ENCODE measurements around the gene SPATS1.
"Not testable (repeated sequence)": the region's sequence is repeated elsewhere in the genome, so short reads cannot be mapped to it uniquely, and the experiment has no call there.

Gene SPATS1

GRCh38 chr6:44349904-44350649 lies 7.6 kb downstream of the SPATS1 start:
- DNase-seq = no peak

DNA sequence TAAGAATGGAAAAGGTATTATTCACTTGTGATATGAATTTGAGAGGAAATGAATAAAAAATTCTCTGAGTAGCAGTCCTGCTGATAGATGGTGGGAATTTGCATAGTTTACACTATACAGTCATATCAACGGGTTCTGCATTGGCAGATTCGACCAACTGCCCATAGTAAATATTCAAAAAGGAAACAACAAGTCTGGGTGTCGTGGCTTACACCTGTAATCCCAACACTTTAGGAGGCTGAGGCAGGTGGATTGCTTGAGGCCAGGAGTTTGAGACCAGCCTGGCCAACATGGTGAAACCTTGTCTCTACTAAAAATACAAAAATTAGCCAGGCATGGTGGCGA lies 8.2 kb downstream of the SPATS1 start:
- DNase-seq = not testable (repeated sequence)

DNA sequence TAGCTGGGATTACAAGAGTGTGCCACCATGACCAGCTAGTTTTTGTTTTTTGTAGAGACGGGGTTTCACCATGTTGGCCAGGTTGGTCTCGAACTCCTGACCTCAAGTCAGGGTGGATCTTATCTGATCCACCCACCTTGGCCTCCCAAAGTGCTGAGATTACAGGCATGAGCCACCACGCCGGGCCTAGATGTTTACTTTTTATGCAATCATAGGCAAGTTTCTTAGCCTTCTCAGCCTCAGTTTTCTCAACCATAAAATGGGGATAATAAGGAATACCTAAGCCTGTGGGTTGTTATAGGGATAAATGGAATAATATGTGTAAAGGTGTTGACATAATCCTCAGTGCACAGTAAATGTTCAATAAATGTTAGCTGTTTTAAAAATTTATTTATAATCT lies 9.8 kb downstream of the SPATS1 start:
- no peak for DNase-seq

DNA sequence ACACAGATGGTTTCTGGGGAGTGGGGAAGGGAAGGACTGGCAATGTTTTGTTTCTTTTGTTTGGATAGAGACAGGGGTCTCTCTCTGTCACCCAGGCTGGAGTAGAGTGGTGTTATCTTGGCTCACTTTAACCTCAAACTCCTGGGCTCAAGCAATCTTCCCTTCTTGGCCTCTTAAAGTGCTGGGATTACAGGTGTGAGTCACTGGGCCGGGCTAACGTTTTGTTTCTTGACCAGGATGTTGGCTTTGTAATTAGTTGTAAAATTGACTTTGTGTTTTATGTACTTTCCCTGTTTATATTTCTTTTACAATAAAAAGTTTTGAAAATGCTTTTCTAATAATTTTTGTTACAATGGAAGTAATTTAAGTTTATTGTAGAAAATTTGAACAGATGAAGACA lies 10.9 kb downstream of the SPATS1 start:
- DNase-seq = no peak

GRCh38 chr6:44355640-44356039 lies 13.2 kb downstream of the SPATS1 start:
- no peak for DNase-seq

- DNase-seq = peak; percentile 38
Observed at GRCh38 chr6:44356487-44356886, 14.0 kb downstream of the SPATS1 start.

DNA sequence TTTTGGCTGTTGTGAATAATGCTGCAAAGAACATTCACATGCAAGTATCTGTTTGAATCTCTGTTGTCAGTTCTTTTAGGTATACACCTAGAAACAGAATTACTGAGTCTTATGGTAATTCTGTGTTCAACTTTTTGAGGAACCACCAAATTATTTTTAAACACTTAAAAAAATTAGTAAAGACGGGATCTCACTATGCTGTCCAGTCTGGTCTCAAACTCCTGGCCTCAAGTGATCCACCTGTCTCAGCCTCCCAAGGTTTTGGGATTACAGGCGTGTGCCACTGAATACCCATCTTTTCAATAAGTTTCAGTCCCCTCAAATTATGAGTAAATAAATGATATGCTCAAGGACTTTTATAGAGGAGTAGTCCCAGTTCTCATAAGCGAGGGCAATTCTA lies 17.5 kb downstream of the SPATS1 start:
- DNase-seq = no peak

DNA sequence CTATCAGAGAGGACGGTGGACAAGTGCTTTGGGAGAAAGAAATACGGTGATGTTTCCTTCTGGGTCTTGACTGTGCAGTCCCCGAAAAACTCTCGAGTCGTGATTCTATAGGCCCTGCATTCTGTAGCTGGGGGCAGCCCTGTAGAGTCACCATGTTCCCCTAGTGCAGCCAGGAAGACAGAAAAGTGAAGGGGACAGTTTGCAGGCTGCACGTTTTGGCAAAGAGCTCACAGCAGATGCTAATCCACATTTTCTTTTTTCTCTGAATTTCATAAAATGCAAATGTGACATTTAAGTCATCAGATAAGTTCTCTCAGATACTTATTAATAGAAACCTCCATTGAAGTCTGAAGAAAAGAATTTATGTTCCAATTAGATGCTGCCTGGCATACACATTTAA lies 19.5 kb downstream of the SPATS1 start:
- no peak for DNase-seq

DNA sequence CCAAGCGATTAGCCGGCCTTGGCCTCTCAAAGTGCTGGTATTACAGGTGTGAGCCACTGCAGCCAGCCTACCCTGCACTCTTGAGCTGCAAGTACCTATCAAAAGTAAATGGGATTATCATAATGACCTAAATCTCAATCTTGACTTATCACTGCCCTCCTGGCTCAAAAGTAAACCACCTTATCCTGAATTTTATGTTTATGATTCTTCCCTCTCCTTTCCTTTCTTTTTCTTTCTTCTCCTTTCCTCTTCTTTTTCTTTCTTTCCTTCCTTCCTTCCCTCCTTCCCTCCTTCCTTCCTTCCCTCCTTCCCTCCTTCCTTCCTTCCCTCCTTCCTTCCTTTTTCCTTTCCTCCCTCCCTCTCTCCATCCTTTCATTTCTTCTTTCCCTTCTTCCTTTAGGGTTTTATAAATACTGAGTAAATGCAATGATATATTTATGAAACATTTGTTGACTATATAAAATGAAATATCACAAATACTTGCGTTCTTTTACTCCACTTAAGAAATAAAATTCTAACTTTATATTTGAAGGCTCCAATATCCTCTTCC lies 21.0 kb downstream of the SPATS1 start:
- DNase-seq = no peak

DNA sequence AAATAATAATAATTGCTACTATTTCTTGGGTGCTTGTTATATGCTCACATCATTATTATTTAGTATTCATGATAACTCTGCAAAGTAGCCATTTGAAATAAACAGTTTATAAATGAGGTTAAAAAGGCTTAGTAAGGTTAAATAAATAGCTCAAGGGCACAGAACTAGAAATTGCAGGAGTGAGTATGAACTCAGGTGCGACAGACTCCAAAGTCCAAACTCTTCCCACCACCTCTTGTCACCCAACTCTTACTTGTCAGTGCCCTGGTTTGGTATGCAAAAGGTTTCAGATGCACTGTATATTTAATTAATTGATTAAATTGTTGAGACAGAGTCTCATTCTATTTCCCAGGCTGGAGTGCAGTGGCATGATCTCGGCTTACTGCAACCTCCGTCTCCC lies 24.3 kb downstream of the SPATS1 start:
- no peak for DNase-seq

DNA sequence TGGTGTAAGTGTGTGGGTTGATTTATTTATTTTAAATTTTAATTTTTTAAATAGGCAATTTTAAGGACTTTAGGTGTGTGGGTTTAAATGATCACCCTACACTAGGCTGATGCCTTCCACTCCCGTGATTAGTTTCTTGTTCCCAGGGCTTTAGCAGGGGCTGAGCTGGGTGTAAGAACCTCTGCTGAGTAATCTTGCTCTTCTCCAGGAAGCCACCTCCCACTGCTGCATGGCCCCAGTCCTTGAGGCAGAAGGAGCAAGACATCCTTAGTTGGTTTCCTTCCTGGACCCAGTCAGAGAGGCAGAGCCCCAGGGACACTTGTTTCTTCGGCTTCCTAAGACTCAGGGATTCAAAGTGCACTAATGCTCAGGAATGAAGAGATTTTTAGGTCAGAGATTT lies 25.2 kb downstream of the SPATS1 start:
- DNase-seq = no peak

DNA sequence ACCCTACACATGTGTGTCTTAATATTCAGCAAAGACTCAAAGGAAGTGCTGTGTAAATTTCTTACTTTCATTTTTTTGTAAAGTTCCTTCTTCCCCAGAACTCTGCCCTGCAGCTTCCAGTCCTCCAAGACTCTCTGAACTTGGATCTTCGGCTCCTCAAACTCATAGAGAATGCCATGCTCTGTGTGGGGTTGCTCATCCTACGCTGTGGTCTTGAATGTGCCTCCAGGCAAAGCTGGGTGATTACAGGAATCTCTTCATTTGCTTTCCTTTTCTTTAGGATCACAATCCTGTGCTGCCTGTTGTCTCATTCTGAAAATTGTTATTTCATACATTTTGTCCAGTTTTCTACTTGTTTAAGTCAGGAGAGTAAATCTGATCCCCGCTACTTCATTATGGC lies 30.6 kb downstream of the SPATS1 start:
- no peak for DNase-seq

GRCh38 chr6:44373787-44374186 lies 31.3 kb downstream of the SPATS1 start:
- DNase-seq = no peak

GRCh38 chr6:44375071-44375470 lies 32.6 kb downstream of the SPATS1 start:
- DNase-seq = no peak

- no peak for DNase-seq
Observed at GRCh38 chr6:44377484-44377883, 35.0 kb downstream of the SPATS1 start.

GRCh38 chr6:44377971-44378370 lies 35.5 kb downstream of the SPATS1 start:
- no peak for DNase-seq

DNA sequence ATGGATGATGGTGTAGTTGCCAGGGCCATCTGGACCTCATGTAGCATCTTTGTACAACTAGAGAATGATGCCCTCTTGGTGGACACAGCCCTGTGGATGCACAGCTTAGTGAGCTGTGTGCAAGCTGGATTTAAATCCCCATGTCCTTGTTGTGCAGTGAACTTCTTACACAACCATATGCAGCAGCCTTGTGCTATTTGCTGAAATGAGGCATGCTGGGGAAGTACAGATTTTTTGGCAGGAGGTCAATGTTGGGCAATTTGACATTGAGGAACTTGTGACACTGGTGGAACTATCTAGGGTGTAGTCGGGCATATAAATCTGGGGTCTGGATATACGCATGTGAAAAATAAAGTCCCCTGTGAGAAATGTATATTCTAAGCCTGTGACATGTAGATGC lies 39.3 kb downstream of the SPATS1 start:
- DNase-seq = peak; percentile 53

GRCh38 chr6:44386364-44386928 lies 44.0 kb downstream of the SPATS1 start:
- DNase-seq = no peak

- peak; percentile 70 for DNase-seq
Observed at GRCh38 chr6:44386929-44387345, 44.5 kb downstream of the SPATS1 start.

DNA sequence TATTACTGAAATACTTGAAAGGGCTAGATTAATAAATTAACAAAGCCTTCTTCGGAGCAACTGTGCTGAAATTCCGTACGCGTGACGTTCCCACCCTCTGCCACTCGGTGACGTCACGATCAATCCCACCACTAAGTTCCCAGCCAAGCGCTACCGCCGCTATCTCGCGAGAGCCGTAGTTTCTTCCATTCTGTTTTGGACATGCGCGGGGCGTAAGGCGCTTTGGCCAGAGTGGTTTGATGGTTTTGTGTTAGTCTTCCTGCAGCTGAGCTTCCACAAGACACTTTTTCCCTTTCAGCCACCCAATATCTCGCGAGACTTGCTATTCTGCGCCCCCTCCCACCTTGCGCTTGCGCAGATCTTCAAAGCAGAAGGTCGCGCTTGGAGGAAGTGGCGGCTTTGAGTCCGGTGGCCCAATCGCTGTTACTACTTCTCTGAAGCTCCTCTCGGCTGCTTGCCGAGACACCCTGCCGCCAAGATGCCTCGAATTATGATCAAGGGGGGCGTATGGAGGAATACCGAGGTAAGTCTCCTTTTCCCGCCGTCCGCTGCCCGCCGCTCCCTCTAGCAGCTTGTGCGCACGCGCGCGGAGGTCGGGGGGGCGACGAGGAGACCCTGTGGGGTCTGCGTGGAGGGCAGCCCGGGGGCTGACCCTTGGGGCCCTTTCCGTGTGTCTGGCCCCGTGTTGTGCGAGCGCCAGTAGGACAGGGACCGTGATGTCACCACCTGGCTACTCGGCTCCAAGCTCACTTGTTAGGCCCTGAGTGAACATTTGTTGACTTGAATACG lies 45.1 kb downstream of the SPATS1 start, which contains the start of gene CDC5L:
CDC5L (plus strand) TSS at position 361 of the 789 bp plus-strand sequence; CDS start at position 479, 118 bp downstream.
- DNase-seq = peak; percentile 99

- peak; percentile 70 for DNase-seq
Observed at GRCh38 chr6:44388135-44388487, 45.7 kb downstream of the SPATS1 start.

DNA sequence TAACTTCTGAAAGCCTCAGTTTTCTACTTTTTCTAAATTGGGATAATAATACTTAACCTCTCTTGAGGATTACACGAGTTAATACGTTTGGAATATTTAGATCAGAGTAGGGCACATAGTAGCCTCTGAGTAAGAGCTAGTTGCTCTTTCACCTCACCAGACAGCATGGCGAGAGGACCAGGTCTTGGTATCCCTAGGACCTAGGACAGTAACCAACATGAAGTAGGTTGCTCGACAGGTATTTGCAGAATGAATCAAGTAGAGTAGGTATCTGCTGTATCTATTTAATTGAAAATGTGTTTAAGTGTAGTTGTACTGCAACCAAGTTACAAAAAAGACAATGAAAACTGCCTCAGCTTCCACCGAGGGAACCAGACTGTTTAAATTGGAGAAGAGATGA lies 46.4 kb downstream of the SPATS1 start:
- DNase-seq = no peak

- no peak for DNase-seq
Observed at GRCh38 chr6:44390158-44390683, 47.8 kb downstream of the SPATS1 start.
